ENCODE data around the gene PHC2. TPM values are rescaled to one million over a fixed set of nuclear protein-coding genes. Genes with fewer than 3 reads are reported as not detected.

The PHC2 gene
- total RNA-seq, 4 donors from 2014 or later, result 77.8 to 81.3 (median 79.5) TPM

GRCh38 chr1:33470495-33471012 is 39.7 kb upstream of the PHC2 start:
- peaks cover 36% of the 10 kb centered on the region for H3K4me1 ChIP-seq

GRCh38 chr1:33469691-33470090 is 38.8 kb upstream of the PHC2 start:
- TF ChIP-seq CTCF (IDR thresholded peaks at IDR 0.05) (no peak), EP300 (IDR thresholded peaks at IDR 0.05) (no peak)
- H3K4me3 ChIP-seq, result no peak overlapping the region
- H3K27me3 ChIP-seq, result no peaks in the 10 kb centered on the region
- H3K36me3 ChIP-seq, result no peaks in the 10 kb centered on the region
- no peaks in the 10 kb centered on the region for H3K9me3 ChIP-seq
- DNase-seq (ENCODE audit: low spot score in 2 of 2), result no peak
- peaks cover 36% of the 10 kb centered on the region for H3K4me1 ChIP-seq
- H3K27ac ChIP-seq, result no peak overlapping the region
- 93% methylated on average over 2 of the region's 2 CpGs for WGBS

More at GRCh38 chr1:33470495-33471012, 39.7 kb upstream of the PHC2 start:
- TF ChIP-seq POLR2A (IDR thresholded peaks at IDR 0.05) (no peak), CTCF (IDR thresholded peaks at IDR 0.05) (peak; percentile 53 to 85)
- Histone ChIP-seq H3K27me3 (no peaks in the 10 kb centered on the region), H3K36me3 (no peaks in the 10 kb centered on the region), H3K27ac (peak overlapping the region; percentile 8), H3K4me3 (no peak overlapping the region), H3K9me3 (no peaks in the 10 kb centered on the region)
- WGBS, result 3% methylated on average over 11 of the region's 11 CpGs
- DNase-seq (ENCODE audit: low spot score in 2 of 2), result peak; percentile 74 to 85

DNA sequence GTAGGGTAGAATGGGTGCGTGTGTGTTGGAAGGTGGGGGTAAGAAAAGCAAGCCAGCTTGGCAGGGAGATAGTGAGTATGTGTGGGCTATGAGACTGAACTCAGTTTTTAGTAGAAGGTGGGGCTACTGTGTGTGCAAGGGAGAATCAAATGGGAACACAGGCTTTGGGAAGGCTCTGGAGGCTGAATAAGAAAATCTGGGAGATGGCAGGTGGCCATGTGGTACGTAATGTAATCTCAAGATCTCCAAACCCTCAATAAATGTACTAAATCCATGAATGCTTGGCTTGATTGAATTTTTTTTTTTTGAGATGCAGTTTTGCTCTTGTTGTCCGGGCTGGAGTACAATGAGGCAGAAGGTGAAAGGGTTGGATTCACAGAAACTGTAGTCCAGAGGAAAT is 38.1 kb upstream of the PHC2 start:
- H3K27ac ChIP-seq, result no peak overlapping the region
- H3K9me3 ChIP-seq, result no peaks in the 10 kb centered on the region
- no peak for DNase-seq (ENCODE audit: low spot score in 2 of 2)
- peaks cover 35% of the 10 kb centered on the region for H3K4me1 ChIP-seq
- 76% methylated on average over 3 of the region's 3 CpGs for WGBS
- no peak overlapping the region for H3K4me3 ChIP-seq
- TF ChIP-seq EP300 (IDR thresholded peaks at IDR 0.05) (no peak), POLR2A (IDR thresholded peaks at IDR 0.05) (no peak), CTCF (IDR thresholded peaks at IDR 0.05) (no peak)
- H3K27me3 ChIP-seq, result no peaks in the 10 kb centered on the region
- H3K36me3 ChIP-seq, result no peaks in the 10 kb centered on the region

GRCh38 chr1:33468531-33468930 is 37.6 kb upstream of the PHC2 start:
- Histone ChIP-seq H3K4me3 (no peak overlapping the region), H3K9me3 (no peaks in the 10 kb centered on the region), H3K27ac (no peak overlapping the region), H3K4me1 (peaks cover 31% of the 10 kb centered on the region), H3K27me3 (no peaks in the 10 kb centered on the region), H3K36me3 (no peaks in the 10 kb centered on the region)
- no peak for DNase-seq (ENCODE audit: low spot score in 2 of 2)
- WGBS, result 90% methylated on average over 2 of the region's 4 CpGs
- TF ChIP-seq EP300 (IDR thresholded peaks at IDR 0.05), result no peak
- no peak for TF ChIP-seq POLR2A (IDR thresholded peaks at IDR 0.05)
- TF ChIP-seq CTCF (IDR thresholded peaks at IDR 0.05), result no peak
- TF ChIP-seq POLR2AphosphoS5 (IDR thresholded peaks at IDR 0.05), result no peak

DNA sequence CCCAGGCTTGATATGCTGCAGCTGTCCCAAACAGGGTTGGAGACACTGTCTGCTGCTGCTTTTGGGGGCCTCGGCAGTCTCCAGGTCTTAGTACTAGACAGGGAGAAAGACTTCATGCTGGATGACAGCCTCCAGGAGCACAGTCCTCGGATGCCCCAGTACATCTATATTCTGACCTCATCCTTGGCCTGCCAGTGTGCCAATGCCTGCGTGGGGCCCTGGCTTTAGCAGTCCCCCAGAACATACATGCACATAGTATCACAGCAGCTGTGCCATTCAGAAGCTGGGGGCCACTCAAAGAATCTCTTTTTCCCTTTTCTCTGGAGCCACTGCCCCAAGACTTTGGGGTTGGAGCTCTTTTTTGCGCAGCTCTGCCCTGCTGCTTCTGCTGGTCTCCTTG is 37.1 kb upstream of the PHC2 start:
- 86% methylated on average over 3 of the region's 4 CpGs for WGBS
- no peaks in the 10 kb centered on the region for H3K27me3 ChIP-seq
- peaks cover 26% of the 10 kb centered on the region for H3K4me1 ChIP-seq
- H3K4me3 ChIP-seq, result no peak overlapping the region
- DNase-seq (ENCODE audit: low spot score in 2 of 2), result no peak
- H3K27ac ChIP-seq, result no peak overlapping the region
- TF ChIP-seq POLR2A (IDR thresholded peaks at IDR 0.05) (no peak), EP300 (IDR thresholded peaks at IDR 0.05) (no peak), CTCF (IDR thresholded peaks at IDR 0.05) (no peak), POLR2AphosphoS5 (IDR thresholded peaks at IDR 0.05) (no peak)
- no peaks in the 10 kb centered on the region for H3K36me3 ChIP-seq
- H3K9me3 ChIP-seq, result no peaks in the 10 kb centered on the region
